NCI-H2107 treated with DMSO at 0.1 percent for 48 hours (cell line): ENCODE measurements around the gene TNRC18.
"Not testable (repeated sequence)": the region's sequence is repeated elsewhere in the genome, so short reads cannot be mapped to it uniquely, and the experiment has no call there.

Source experiments
- DNase-seq: peaks from one replicate; lab custom pipeline; 2025; ENCODE audit not compliant: unreplicated experiment; lab: John Stamatoyannopoulos, UW

Gene TNRC18

DNA sequence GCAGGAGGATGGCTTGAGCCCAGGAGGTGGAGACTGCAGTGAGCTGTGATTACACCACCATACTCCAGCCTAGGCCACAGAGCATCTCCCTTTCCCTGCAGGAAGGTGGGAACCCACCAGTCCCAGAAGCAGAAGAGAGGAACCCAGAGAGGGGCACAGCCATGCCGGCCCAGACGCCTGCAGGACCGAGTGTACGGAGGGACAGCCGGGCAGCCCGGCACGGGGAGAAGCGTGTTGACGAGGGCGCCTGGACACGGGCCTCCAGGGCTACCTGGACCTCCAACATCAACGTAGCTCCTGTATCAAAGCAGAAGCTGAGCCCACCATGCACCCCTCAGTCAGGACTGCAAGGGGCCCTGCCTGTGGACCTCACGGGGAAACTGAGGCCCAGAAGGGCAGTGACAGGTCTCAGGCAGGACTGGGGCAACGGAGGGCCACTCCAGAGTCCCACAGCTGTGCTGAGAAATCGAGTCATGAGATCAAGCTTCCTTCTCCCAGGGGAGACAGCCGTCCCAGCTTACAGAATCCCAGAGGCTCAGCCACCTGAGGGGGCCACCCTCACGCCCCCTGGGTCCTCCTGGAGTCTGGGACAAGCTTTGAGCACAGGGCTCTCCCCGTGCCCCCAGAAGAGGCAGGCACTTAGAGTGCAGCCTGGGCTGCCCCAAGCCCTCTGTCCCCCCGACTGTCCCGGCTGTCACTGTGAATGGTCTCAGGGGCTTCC is 43.1 kb downstream of the TNRC18 start:
- DNase-seq: no peak

- DNase-seq: no peak
Measured at GRCh38 chr7:5379546-5379945, 44.1 kb downstream of the TNRC18 start.

- no peak for DNase-seq
Measured at GRCh38 chr7:5377816-5378215, 45.8 kb downstream of the TNRC18 start.

DNA sequence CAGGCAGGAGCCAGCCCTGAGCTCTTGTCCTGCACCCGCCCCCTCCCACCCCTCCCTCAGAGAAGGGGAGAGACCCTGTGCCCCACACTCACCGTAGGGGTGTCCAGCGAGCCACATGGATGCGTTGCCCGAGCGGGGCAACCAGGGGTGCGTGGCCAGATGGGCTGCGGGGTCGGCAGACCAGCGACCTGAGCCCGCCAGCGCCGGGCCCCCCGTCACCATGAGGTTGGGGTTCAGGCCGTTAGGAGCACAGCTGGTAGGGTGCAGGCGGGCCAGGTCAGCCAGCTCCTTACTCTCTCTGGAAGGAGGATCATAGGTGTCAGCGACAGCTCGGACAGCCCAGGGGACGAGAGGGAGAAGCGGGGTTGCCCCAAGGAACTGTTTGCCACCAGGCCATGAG is 46.4 kb downstream of the TNRC18 start:
- DNase-seq: no peak

DNA sequence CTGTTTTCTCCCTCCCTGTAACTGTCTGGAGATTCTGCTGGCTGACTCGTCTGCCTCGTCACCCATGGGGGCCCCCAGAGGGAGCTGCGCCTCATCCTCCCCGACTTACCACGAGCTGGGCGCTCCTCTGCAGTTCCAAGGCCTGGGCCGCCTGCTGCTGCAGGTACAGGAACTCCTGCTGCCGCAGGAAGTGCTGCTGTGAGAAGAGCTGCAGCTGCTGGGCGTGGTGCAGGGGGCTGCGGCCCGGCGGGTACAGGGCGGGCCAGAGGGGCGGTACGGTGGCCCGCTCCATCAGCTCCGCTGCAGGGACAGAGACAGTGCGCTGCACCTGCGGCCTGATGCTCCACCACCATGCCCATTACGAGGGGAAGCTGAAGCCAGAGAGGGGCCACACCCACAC is 47.7 kb downstream of the TNRC18 start:
- DNase-seq: no peak

- no peak for DNase-seq
Measured at GRCh38 chr7:5374464-5374863, 49.2 kb downstream of the TNRC18 start.

- no peak for DNase-seq
Measured at GRCh38 chr7:5373300-5373699, 50.3 kb downstream of the TNRC18 start.

- DNase-seq: no peak
Measured at GRCh38 chr7:5370454-5371353, 52.9 kb downstream of the TNRC18 start.

DNA sequence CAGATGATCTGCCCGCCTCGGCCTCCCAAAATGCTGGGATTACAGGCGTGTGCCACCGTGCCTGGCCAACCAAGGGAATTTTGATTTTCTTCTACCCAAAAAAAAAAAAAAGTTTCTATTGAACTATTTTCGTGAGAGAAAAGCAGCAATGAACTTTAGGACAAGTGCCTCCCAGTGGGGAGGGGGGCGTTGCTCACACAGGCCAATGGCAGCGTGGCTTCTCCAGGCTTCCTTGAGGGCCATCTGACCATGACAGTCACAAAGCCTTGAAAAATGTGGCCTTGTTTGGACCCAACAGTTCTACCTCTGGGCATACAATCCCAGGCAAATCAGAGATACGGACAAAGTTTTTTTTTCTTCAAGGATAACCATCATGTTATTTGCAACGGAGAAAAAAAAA is 56.0 kb downstream of the TNRC18 start:
- no peak for DNase-seq

DNA sequence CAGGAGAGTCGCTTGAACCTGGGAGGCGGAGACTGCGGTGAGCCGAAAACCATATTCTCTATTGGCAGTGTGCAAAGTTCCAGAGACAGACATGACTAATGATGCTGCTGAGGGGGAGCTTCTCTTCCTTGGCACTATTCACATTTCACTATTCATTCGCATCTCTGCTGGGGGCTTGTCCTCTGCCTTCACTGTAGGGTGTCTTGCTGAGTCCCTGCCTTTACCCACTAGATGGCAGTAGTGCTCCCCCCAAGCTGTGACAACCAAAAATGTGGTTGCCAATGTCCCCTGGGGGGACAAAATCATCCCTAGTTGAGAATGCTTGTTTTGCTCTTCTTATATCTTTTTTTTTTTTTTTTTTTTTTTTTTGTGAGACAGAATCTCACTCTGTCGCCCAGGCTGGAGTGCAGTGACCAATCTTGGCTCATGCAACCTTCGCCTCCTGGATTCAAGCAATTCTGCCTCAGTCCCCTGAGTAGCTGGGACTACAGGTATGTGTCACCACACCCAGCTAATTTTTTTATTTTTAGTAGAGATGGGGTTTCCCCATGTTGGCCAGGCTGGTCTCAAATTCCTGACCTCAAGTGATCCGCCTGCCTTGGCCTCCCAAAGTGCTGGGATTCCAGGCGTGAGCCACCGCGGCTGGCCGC is 57.5 kb downstream of the TNRC18 start:
- peak; percentile 66 for DNase-seq

- DNase-seq: no peak
Measured at GRCh38 chr7:5363729-5364128, 59.9 kb downstream of the TNRC18 start.

DNA sequence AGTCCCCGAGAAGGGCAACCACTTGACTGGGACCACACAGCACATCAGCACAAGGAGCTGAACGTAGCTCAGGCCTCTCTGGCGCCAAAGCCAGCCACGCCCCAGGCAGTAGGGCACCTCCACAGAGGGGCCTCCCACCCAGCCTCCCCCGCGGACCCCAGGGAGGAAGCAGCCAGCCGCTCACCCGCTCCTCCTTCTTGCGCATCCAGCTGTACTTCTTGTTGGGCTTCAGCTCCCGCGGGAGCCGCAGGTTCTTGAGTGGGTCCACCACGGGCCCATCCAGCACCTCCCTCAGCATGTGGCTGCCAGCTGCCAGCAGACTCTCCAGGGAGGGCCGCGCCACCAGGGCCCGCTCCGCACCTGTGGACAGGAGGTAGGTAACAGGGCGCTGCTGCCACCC is 61.2 kb downstream of the TNRC18 start:
- DNase-seq: no peak

- no peak for DNase-seq
Measured at GRCh38 chr7:5361446-5362127, 62.0 kb downstream of the TNRC18 start.

GRCh38 chr7:5360971-5361370 is 62.7 kb downstream of the TNRC18 start:
- DNase-seq: no peak

DNA sequence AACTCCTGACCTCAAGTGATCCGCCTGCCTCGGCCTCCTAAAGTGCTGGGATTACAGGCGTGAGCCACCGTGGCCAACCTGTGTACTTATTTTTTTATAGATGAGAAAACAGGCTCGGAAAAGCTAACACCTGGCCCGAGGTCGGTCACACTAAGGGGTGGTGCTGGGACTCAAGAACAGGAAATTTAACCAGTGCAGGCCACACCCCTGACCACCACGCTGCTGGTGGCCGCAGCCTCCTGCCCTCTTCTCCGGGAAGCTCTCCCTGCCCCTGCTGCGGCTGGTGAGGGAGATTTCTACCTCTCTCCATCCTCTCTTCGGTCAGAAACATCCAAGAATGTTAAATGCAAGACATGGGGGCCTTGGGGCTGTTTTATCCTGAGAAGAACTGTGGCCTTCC is 63.2 kb downstream of the TNRC18 start:
- DNase-seq: no peak

DNA sequence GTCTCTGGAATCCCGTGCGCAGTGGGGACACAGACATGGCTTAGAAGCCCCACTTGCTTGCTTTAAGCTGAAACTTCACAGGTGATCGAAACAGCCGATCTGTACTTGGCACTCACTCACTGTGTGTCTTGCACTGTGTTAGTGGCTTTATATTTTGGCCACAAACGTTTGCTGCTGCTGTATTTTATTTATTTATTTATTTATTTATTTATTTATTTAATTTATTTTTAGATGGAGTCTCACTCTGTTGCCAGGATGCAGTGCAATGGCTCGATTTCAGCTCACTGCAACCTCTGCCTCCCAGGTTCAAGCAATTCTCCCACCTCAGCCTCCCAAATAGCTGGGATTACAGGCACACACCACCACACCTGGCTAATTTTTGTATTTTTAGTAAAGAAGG is 63.6 kb downstream of the TNRC18 start:
- not testable (repeated sequence) for DNase-seq

- DNase-seq: no peak
Measured at GRCh38 chr7:5359344-5359743, 64.3 kb downstream of the TNRC18 start.

GRCh38 chr7:5357951-5358350 is 65.7 kb downstream of the TNRC18 start:
- no peak for DNase-seq

DNA sequence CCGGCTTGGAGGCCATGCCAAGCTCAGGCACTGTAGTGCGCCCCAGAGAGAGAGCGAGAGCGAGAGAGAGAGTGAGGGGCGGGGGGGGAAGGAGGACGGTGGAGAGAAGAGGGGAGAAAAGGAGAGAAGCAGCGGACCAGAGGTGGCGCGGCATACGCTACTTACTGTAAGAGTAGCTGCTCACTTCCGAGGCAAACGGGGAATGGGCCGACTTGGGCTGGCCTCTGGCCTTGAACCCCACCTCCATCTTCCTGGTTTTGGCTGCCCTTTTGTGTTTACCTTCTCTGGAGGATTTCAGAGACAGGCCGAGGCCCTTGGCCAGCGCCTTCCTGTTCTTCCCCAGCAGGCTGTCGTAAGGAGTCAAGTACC is 66.9 kb downstream of the TNRC18 start:
- DNase-seq: no peak

GRCh38 chr7:5354460-5355232 is 69.0 kb downstream of the TNRC18 start:
- no peak for DNase-seq
